Activated CD8-positive, alpha-beta memory T cell treated with anti-CD3 and anti-CD28 coated beads, Interleukin-2, amount 50 U/mL, for 1 hour (primary cell): ENCODE measurements around the gene CA10.

ENCODE experiments used
- DNase-seq: peaks from one replicate; pipeline ENCODE4 v3.0.0-alpha.2; 2020; ENCODE audit errors: extremely low read depth

The CA10 gene

GRCh38 chr17:51725185-51725584 lies 433.3 kb downstream of the CA10 start:
- no peak for DNase-seq

- no peak for DNase-seq
Measured at GRCh38 chr17:51724043-51724580, 434.4 kb downstream of the CA10 start.

DNA sequence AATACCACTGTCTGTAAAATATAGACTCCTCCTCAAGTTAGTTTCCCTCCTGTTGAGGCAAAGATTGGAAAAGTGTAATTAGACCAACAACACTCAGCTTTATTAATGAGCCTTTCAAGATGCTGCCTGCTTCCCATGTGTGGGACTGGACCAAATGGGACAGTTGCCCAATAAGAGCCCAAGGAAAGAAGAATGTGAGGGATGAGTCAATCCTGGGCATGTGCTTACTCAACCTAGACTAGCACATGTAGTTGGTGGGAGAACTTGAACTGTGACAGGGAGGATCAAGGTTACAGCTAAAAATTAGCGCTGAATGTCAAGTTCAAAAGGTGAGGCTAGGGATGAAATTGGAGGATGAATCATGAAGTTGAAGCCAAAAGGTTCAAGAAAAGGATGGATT lies 435.5 kb downstream of the CA10 start:
- DNase-seq: no peak

DNA sequence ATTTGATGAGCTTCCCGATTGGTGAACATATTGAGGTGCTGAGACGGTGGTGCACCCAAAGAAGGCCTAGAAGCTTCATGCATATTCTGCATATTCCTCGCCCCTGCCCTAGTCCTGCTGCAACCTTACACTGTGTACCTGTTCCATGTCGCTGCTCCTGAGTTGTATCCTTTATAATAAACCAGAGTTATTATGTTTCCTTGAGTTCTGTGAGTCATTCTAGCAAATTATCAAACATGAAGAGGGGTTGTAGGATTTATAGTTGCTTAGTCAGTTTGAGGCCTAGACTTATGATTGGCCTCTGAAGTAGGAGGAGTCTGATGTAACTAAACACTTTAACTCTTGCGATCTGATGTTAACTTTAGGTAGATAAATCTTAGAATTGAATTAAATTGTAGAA lies 436.8 kb downstream of the CA10 start:
- DNase-seq: no peak

DNA sequence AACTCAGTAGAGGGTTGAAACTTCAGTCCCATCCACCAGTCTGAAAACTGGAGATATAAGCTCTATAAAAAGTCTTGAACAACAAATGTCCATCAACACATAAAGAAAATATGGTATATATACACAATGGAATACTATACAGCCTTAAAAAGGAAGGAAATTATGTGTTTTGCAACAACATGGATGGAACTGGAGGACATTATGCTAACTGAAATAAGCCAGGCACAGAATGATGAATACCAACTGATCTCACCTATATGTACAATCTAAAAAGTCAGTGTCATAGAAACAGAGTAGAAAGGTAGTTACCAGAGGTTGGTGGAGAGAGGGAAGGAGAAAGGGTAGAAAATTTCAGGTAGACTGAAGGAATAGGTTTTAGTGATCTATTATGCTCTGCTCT lies 438.1 kb downstream of the CA10 start:
- no peak for DNase-seq

DNA sequence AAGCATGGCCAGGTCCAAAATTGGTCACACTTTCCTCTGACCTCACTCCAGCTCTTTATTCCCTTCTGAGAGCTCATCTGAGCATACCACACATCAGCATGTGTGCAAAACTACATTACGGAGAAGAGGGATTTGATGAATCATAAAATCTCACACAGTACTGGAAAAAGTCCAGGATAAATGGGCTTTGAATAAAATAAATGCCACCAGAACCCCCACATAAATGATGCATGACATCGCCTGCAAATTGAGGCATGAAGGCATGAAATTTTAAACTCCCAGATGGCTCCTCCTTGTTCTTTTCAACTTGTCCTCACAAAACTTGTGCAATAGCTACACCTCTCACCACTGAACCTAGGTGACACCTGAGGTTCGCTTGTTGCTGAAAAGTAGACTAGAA lies 439.5 kb downstream of the CA10 start:
- DNase-seq: no peak

DNA sequence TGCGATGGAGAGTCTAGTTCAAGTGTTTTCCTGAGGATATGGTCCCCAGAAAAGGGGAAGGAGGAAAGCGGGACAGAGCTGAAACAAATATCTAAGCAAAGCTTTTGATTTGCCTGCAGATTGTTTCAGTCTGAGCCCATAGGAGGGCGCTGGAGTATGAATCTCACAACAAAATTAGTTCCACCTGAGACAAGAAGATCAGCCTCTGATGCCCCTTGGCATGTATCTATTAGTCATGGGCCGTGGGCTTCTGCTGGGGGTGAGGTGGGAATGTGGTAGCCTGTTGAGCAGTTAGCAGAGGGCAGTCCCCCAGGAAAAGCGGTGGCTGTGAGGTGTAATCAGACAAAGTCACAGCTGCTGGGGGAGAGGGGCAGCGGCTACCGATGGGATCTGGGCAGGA lies 446.9 kb downstream of the CA10 start:
- DNase-seq: no peak

- DNase-seq: no peak
Measured at GRCh38 chr17:51710634-51710979, 447.9 kb downstream of the CA10 start.

- no peak for DNase-seq
Measured at GRCh38 chr17:51709694-51710633, 448.6 kb downstream of the CA10 start.

- no peak for DNase-seq
Measured at GRCh38 chr17:51707216-51707615, 451.3 kb downstream of the CA10 start.

- DNase-seq: no peak
Measured at GRCh38 chr17:51706093-51706492, 452.4 kb downstream of the CA10 start.

- no peak for DNase-seq
Measured at GRCh38 chr17:51703361-51704341, 454.9 kb downstream of the CA10 start.

- DNase-seq: no peak
Measured at GRCh38 chr17:51702963-51703360, 455.6 kb downstream of the CA10 start.

- DNase-seq: no peak
Measured at GRCh38 chr17:51701501-51701900, 457.0 kb downstream of the CA10 start.

DNA sequence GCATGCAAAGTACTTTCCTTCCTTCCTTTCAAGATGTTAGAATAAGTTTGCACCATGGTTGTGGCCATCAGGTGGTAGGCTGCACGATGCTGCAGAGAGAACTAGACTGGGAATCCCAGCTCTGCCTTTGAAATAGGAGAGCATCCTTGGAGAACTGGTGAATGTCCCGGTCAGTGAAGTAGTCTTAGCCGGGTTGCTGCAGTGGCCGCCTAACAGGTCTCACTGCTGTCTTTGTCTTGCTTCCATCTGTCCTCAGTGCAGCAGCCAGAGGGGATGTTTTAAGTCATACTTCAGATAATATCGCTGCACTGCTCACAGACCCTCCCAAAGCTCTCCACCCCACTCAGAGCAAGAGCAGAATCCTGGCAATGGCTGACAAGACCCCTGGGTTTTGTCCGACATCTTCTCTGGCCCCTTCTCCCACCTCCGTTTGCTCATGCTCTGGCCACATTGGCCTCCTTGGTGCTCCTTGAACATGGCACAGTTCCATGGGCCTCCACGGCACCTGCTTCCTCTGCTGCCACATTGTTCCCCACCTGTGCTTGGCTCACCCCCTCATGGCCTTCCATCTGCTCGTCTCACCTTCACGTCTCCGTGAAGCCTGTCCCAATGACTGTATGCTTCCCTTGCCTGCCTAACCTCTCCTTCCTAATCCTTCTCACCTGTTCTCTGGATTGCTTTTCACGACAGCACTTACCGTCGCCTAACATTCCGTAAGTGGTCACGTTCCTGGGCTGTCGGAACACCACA lies 458.3 kb downstream of the CA10 start:
- no peak for DNase-seq

GRCh38 chr17:51699303-51699702 lies 459.2 kb downstream of the CA10 start:
- no peak for DNase-seq

- no peak for DNase-seq
Measured at GRCh38 chr17:51692917-51693316, 465.6 kb downstream of the CA10 start.

DNA sequence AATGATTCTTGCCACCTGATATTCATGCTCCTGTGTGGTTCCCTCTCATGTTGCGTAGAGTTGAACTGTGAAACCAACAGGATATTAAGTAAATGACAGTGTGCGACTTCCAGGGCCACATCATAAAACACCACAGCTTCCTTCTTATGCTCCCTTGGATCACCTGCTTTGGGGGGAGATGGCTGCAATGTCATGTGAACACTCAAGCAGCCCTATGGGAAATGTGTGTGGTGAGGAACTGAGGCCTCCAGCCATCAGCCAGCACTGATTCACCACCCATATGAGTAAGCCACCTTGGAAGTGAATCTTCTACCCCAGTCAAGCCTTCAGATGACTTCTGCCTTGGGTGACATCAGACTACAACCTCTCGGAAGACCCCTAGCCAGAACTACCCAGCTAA lies 470.6 kb downstream of the CA10 start:
- no peak for DNase-seq

- no peak for DNase-seq
Measured at GRCh38 chr17:51685287-51685909, 473.1 kb downstream of the CA10 start.

GRCh38 chr17:51684214-51684613 lies 474.3 kb downstream of the CA10 start:
- no peak for DNase-seq

- DNase-seq: no peak
Measured at GRCh38 chr17:51683291-51683690, 475.2 kb downstream of the CA10 start.
